ENCODE measurements around the gene CSK. TPM values are rescaled to one million over a fixed set of nuclear protein-coding genes. Genes with fewer than 3 reads are reported as not detected.

Gene CSK
- total and polyA plus RNA-seq, 2 donors (not counting 1 experiment from before 2014, with no cell fraction given), result 325 to 651 TPM

DNA sequence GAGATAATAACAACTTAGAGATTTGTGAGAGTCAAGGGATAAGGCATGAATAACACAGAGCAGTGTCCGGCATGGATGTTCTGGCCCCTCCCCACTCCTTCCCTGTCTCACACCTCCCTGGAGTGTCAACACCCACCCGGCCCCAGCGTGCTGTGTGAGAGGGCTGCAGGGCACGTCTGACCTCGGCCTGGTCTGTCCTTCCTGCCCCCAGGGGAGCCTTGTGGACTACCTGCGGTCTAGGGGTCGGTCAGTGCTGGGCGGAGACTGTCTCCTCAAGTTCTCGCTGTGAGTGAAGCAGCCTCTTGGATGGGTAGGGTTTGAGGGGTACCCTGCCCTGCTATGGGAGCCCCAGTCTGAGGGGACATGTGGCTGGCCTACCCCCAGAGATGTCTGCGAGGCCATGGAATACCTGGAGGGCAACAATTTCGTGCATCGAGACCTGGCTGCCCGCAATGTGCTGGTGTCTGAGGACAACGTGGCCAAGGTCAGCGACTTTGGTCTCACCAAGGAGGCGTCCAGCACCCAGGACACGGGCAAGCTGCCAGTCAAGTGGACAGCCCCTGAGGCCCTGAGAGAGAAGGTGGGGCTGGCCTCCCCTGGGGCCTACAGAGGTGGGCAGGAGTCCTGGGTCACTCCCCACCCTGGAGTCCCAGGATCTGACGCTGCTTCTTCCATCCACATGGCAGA is 19.6 kb downstream of the CSK start:
- H3K9me3 ChIP-seq (ENCODE audit: control extremely low read depth in 1 of 3, control insufficient read depth in 2 of 3, insufficient read depth in 1 of 3, low read length in 2 of 3), result no peaks in the 10 kb centered on the region
- ChIA-PET CTCF (interaction anchor here (1.3 to 37.1 kb wide), 6 partner anchors 14 to 168 kb away, joined by 4 to 2548 read pairs (median 26); partner anchors contain the start of gene CSK), POLR2A (interaction anchor here (1.2 to 15.8 kb wide), 3 partner anchors 11 to 24 kb away, joined by 3 to 572 read pairs (median 56); partner anchors contain the start of gene CSK)
- no peak overlapping the region for H3K9ac ChIP-seq (ENCODE audit: low read length)
- no peak overlapping the region for H2AFZ ChIP-seq (ENCODE audit: insufficient read depth, low read depth, low read length, poor library complexity, severe bottlenecking)
- intact Hi-C loops (cut with micrococcal nuclease), result loop anchor here (2.0 kb wide), 1 partner anchor 41 kb away; the partner anchor contains the start of gene ULK3
- no peak overlapping the region for H3K4me3 ChIP-seq (ENCODE audit: control extremely low read depth in 1 of 5, extremely low read depth in 1 of 5, insufficient read depth in 1 of 5, low read depth in 2 of 5, low read length in 4 of 5)
- H3K27me3 ChIP-seq (replicated peaks in 1 of 4; ENCODE audit: control extremely low read depth in 1 of 4, control insufficient read depth in 3 of 4, insufficient read depth in 4 of 4, low read length in 3 of 4), result no peaks in the 10 kb centered on the region
- TF ChIP-seq, protein P1, sequence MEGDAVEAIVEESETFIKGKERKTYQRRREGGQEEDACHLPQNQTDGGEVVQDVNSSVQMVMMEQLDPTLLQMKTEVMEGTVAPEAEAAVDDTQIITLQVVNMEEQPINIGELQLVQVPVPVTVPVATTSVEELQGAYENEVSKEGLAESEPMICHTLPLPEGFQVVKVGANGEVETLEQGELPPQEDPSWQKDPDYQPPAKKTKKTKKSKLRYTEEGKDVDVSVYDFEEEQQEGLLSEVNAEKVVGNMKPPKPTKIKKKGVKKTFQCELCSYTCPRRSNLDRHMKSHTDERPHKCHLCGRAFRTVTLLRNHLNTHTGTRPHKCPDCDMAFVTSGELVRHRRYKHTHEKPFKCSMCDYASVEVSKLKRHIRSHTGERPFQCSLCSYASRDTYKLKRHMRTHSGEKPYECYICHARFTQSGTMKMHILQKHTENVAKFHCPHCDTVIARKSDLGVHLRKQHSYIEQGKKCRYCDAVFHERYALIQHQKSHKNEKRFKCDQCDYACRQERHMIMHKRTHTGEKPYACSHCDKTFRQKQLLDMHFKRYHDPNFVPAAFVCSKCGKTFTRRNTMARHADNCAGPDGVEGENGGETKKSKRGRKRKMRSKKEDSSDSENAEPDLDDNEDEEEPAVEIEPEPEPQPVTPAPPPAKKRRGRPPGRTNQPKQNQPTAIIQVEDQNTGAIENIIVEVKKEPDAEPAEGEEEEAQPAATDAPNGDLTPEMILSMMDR (IDR thresholded peaks at IDR 0.05), result no peak
- H3K4me3 Mint-ChIP-seq, result no peak overlapping the region
- peak overlapping the region in 1 of 2 donors; percentile 93 for H3K27ac ChIP-seq (ENCODE audit: low read length in 2 of 2)
- WGBS (ENCODE audit: insufficient coverage), result 87% methylated on average over 15 of the region's 18 CpGs
- DNase-seq (no peak), ATAC-seq (ENCODE audit: low read depth) (no peak)
- peaks cover 40% of the 10 kb centered on the region for H3K4me1 Mint-ChIP-seq
- H3K27ac Mint-ChIP-seq, result peak overlapping the region; percentile 56
- H3K36me3 ChIP-seq (replicated peaks in 1 of 2; ENCODE audit: control extremely low read depth in 1 of 2, control insufficient read depth in 1 of 2, extremely low read depth in 1 of 2, insufficient read depth in 2 of 2, low read length in 1 of 2), result peaks cover 0 to 71% of the 10 kb centered on the region in 2 experiments
- H4K20me1 ChIP-seq (ENCODE audit: control insufficient read depth, insufficient read depth, low read length, poor library complexity, severe bottlenecking), result peaks cover 83% of the 10 kb centered on the region
- H3K4me2 ChIP-seq (replicated peaks; ENCODE audit: low read depth, low read length, poor library complexity, severe bottlenecking), result no peak overlapping the region
- peaks cover 50% of the 10 kb centered on the region for H3K79me2 ChIP-seq (ENCODE audit: control insufficient read depth, insufficient read depth, low read length)
- peaks cover 43 to 46% of the 10 kb centered on the region in 2 donors for H3K4me1 ChIP-seq (ENCODE audit: control insufficient read depth in 2 of 2, insufficient read depth in 2 of 2, low read length in 2 of 2)
- H3K27me3 Mint-ChIP-seq, result no peaks in the 10 kb centered on the region
- H3K9me3 Mint-ChIP-seq (ENCODE audit: insufficient read depth), result no peaks in the 10 kb centered on the region

DNA sequence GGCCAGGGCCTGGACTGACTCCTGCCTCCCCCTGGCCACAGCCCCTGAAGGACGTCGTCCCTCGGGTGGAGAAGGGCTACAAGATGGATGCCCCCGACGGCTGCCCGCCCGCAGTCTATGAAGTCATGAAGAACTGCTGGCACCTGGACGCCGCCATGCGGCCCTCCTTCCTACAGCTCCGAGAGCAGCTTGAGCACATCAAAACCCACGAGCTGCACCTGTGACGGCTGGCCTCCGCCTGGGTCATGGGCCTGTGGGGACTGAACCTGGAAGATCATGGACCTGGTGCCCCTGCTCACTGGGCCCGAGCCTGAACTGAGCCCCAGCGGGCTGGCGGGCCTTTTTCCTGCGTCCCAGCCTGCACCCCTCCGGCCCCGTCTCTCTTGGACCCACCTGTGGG is 20.4 kb downstream of the CSK start:
- Histone ChIP-seq H3K9ac (ENCODE audit: low read length) (no peak overlapping the region), H3K27me3 (replicated peaks in 1 of 4; ENCODE audit: control extremely low read depth in 1 of 4, control insufficient read depth in 3 of 4, insufficient read depth in 4 of 4, low read length in 3 of 4) (no peaks in the 10 kb centered on the region), H3K4me1 (ENCODE audit: control insufficient read depth in 2 of 2, insufficient read depth in 2 of 2, low read length in 2 of 2) (peaks cover 35 to 39% of the 10 kb centered on the region in 2 donors), H4K20me1 (ENCODE audit: control insufficient read depth, insufficient read depth, low read length, poor library complexity, severe bottlenecking) (peaks cover 79% of the 10 kb centered on the region), H3K36me3 (replicated peaks in 1 of 2; ENCODE audit: control extremely low read depth in 1 of 2, control insufficient read depth in 1 of 2, extremely low read depth in 1 of 2, insufficient read depth in 2 of 2, low read length in 1 of 2) (peaks cover 0 to 65% of the 10 kb centered on the region in 2 experiments), H3K4me3 (ENCODE audit: control extremely low read depth in 1 of 5, extremely low read depth in 1 of 5, insufficient read depth in 1 of 5, low read depth in 2 of 5, low read length in 4 of 5) (no peak overlapping the region), H2AFZ (ENCODE audit: insufficient read depth, low read depth, low read length, poor library complexity, severe bottlenecking) (no peak overlapping the region), H3K27ac (ENCODE audit: low read length in 2 of 2) (no peak overlapping the region), H3K4me2 (replicated peaks; ENCODE audit: low read depth, low read length, poor library complexity, severe bottlenecking) (no peak overlapping the region), H3K9me3 (ENCODE audit: control extremely low read depth in 1 of 3, control insufficient read depth in 2 of 3, insufficient read depth in 1 of 3, low read length in 2 of 3) (no peaks in the 10 kb centered on the region), H3K79me2 (ENCODE audit: control insufficient read depth, insufficient read depth, low read length) (peaks cover 41% of the 10 kb centered on the region)
- ChIA-PET CTCF (interaction anchor here (1.3 to 37.1 kb wide), 2 partner anchors 22 to 148 kb away, joined by 4 to 2548 read pairs; partner anchors contain the start of gene CSK), POLR2A (no interaction called here)
- intact Hi-C loops (cut with micrococcal nuclease), result no loop called here
- ATAC-seq (ENCODE audit: low read depth) (no peak), DNase-seq (no peak)
- Mint-ChIP-seq H3K9me3 (ENCODE audit: insufficient read depth) (no peaks in the 10 kb centered on the region), H3K4me3 (no peak overlapping the region), H3K27ac (no peak overlapping the region), H3K4me1 (peaks cover 42% of the 10 kb centered on the region), H3K27me3 (no peaks in the 10 kb centered on the region)
- no peak for TF ChIP-seq EZH2 (IDR thresholded peaks at IDR 0.05; ENCODE audit: borderline replicate concordance, insufficient read depth, low read depth, low read length, poor library complexity, severe bottlenecking)
- TF ChIP-seq, protein P1 (IDR thresholded peaks at IDR 0.05), result no peak
- 94% methylated on average over 20 of the region's 20 CpGs for WGBS (ENCODE audit: insufficient coverage)

All from B cell (primary cell).